CD4-positive, alpha-beta T cell treated with Interleukin-17A for 4 hours (primary cell): ENCODE results near the gene APH1A.
"Not testable (repeated sequence)": the region's sequence is repeated elsewhere in the genome, so short reads cannot be mapped to it uniquely, and the experiment has no call there.

Experiments used
- DNase-seq: peaks from one replicate; pipeline ENCODE4 v3.0.0-alpha.2; 2020; ENCODE audit warnings: mixed read lengths

APH1A gene

DNA sequence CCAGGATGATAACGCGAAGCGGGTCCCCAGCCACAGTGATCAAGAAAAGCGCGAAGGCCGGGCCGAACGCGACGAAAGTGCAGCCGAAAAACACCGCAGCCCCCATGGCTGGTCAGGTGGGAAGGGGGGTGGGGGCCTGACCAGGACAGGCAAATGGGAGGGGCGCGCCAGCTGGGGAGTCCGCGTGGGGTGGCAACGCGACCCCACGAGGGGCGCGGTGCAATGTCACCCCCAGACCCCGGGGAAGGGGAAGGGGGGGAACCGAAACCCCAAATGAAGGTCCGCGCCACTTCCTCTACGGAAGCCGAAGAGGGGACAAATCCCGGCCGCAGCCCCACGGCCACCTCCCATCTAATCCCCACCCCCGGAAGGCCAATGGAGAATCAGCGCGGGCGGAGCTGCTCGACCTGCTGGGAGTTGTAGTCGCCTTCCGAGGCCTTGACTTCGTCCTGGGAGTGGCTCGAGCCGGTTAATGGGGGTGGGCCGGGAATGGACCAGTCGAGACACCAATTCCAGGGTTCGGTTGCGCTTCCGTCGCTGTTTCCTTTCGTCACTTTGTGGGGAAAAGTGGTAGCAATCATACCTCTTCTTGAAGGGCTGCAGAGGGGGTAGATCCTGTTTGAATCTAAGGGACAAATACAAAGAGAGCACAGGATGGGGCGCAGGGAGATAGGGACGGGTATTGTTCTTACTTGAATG, at the start of gene APH1A:
Gene APH1A (minus strand): TSS at position 312 of the 699 bp plus-strand sequence. CDS start 206 bp downstream, at position 106.
- DNase-seq: peak; percentile 94

DNA sequence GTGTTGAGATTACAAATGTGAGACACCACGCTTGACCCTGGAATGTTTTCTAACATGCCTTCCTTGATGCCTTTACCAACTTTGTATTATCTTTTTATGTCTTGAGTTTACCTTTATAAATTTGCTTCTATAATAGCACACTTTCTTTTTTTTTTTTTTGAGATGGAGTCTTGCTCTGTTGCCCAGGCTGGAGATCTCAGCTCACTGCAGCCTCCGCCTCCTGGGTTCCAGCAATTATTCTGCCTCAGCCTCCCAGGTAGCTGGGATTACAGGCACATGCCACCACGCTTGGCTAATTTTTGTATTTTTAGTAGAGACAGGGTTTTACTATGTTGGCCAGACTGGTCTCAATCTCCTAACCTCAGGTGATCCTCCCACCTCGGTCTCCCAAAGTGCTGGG, 45.9 kb upstream of the APH1A start:
- not testable (repeated sequence) for DNase-seq

DNA sequence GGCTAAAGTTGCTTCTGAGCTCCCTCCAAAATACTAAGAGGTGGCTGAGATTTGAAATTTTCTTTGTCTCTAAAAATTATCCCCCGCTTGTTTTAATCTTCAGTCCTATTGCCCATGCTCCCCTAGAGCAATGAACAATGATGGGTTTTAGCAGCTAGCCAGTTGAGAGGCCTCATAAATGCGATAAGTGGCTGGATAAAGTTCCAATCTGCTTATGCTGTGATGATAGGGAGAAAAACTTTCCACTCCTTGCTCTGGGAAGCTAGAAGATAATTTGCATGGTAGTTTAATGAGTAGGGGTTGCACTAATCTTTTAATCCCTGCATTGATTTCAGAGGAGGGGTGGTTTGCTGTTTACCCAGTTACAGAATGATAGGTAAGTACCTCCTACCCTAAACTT, 42.9 kb upstream of the APH1A start:
- no peak for DNase-seq

DNA sequence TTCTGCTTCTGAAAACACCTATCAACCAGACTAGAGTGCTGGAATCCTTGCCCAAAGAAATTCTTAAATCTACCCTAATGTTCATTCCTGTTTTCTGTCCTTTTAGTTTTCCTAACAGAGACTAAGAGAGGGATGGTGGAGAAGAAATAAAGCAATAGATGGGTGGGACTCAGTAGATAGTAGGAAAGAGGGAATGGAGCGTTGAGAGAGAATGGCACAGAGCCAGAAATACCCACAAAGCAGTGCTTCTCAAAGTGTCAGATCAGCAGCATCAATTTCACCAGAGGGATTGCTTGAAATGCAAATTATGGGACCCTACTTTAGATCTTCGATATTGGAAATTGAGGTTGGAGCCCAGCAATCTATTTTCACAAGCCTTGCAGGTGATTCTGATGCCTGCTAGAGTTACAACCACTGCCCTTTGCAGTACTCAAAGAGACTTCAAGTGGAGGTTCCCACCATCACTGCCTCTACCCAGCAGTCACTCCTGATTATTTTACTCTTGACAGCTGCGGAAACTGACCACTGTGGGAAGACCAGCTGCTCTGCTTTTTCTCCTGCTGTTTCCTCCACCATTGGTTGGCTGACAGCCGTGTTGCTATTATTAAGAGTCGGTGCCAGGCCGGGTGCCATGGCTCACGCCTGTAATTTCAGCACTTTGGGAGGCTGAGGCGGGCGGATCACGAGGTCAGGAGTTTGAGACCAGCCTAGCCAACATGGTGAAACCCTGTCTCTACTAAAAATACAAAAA, 41.1 kb upstream of the APH1A start:
- no peak for DNase-seq

DNA sequence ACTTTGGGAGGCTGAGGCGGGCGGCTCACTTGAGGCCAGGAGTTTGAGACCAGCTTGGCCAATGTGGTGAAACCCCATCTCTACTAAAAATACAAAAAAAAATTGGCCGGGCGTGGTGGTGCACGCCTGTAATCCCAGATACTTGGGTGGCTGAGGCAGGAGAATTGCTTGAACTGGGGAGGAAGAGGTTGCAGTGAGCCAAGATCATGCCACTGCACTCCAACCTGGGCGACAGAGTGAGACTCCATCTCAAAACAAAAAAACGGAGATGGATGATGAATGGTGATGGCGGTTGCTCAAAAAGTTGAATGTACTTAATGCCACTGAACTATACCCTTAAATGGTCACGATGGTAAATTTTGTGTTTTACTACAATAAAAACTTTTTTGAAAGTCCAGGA, 39.8 kb upstream of the APH1A start:
- not testable (repeated sequence) for DNase-seq

DNA sequence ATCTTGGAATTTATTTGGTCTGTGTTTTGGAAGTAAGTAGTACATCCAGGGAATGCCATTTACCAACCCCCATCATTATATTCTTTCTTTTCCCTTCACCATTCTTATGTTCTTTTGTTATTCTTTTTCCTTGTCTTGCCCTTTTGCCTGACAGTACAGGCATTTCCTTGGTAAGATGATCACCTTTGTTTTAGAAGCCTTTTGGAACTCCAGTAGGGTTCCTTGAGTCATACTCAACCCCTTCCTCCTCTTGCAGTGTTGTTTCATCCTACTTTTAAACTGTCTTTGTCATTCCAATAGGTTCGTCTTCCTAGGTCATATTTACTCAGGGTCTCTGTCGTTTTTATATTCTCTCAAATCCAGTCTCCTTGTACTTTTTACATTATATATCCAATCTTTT, 34.1 kb upstream of the APH1A start:
- DNase-seq: no peak

DNA sequence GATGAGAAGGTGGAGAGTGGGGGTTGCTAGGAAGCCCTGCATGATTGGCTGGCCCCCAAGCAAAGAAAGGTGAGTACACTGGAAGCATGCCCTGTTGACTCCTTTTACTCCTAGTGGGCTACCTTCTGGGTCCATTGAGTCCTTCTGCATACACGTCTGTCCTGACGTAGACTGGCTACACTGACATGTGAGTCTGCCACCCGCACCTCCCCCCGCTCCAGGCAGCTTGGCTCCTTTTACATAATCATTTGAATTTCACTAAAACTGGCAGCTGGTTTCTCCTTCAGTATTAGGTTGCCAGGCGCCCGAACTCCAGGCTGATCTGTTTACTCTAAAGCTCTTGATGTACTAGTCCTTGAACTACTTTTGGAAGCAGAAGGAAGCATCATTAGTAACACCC, 33.5 kb upstream of the APH1A start:
- no peak for DNase-seq

DNA sequence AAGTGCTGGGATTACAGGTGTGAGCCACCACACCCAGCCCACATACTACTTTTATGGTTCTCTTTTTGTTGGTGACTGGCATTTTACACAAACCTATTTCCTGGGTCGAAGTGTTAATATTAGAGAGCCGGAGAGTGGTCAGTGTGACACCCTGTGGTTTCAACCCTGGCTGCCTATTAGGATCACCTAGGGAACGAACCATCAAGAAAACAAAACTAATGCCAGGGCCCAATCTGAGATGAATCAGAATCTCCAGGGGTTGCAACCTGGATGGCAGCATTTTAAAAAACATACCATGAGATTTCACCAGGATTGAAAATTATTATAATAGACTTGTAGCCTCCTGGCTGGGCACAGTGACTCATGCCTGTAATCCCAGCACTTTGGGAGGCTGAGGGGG, 30.9 kb upstream of the APH1A start:
- no peak for DNase-seq

DNA sequence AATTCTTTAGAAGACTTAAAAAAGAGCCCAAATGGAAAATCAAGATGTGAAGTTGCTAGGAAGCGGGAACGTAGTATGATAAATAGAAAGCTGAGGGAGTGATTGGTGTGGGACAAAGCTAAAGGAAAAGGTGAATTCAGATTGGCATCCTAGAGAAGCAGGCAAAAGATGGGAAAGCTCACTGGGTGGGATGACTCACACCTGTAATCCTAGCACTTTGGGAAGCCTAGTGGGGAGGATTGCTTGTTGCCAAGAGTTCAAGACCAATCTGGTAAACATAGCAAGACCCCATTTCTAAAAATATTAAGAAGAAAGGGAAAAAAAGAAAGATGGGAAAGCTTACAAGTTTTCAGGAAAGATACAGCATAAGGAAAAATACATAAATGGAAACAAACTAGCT, 26.7 kb upstream of the APH1A start:
- no peak for DNase-seq

DNA sequence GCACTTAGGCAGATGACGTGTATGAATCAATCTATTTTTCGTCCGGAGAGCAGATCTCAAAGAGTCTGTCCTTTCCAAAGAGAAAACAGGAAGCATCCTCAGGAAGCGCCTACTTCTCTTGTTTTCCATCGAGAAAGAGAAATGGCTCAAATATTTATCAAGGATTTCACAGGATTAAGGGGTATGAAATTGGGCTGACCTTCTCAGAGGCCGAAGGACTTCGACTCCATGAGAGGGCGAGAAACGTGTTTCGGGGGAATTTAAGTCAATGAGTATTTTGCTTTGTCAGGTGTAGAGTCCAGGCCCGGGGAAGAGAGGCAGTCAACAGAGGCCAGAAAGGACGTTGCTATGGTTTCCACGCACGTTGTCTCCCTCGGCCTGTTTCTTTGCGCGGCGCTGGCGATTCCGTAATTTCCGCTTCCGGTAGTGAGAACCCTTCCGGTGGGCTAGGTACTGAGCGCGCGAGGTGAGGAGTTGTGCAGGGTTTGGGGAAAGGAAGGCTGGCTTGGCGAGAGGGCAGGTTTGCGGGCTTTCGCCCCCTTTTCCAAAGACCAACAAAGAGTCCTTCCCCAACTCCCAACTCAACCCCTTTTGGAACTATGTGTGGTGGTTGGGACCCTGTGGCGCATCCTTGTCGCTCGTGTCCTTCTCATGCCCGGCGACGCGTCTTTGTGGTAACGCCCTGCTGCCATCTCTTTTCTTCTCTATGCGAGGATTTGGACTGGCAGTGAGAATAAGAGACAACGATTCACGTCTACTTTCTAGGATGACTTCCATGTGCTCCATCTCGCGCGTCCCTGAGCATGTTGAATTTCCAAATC, 24.8 kb upstream of the APH1A start, which contains the start of gene MRPS21:
Gene MRPS21 (plus strand): TSS at position 429 of the 821 bp plus-strand sequence. CDS start 506 bp downstream, outside the sequence.
- DNase-seq: peak; percentile 84

DNA sequence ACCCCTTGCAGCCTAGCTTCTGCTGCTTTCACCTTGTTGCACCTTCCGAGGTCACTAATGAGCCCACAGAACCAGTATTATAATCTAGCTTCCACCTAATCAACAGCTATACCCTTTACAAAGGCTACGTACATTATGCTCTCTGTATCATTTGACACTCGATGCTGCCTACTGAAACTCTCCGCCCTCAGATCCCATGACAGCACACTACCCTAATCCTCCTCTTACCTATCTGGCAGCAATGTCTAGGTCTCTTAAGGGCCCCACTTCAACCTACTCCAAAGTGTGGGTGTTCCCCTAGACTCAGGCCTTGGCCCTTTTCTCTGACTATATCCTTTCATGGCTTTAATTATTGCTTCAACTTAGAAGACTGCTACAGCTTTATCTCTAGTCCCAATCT, 20.0 kb upstream of the APH1A start:
- no peak for DNase-seq

DNA sequence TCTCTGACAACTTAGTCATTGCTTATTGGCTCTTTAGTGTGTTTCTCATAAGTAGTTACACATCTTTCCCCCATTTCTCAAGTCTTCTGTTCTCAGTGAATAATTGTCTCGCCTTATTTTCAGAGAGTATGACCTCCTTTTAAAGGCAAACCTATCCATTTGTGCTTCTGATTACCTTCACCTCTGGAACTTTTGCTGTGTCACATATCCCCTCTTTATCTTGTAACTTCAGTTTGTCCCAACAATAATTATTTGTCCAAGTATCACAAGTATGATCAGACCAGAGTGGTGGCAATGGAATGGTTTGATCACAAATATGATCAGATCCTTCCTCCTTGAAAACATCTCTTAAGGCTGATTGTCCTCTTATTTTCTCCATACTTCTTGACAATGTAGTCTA, 19.6 kb upstream of the APH1A start:
- DNase-seq: no peak

DNA sequence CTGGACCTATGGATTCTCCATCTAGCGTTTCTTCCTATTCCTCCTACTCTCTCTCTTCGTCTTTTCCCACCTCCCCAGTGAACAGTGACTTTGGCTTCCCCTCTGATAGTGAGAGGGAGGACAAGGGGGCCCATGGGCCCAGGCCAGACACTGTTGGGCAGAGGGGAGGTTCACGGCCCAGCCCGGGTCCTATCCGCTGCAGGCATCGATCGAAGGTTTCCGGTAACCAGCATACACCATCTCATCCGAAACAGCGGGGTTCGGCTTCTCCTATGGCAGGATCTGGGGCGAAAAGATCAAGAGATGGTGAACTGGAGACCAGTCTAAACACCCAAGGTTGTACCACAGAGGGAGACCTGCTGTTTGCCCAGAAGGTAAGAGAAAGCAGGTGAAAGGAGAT, 14.4 kb upstream of the APH1A start:
- no peak for DNase-seq

DNA sequence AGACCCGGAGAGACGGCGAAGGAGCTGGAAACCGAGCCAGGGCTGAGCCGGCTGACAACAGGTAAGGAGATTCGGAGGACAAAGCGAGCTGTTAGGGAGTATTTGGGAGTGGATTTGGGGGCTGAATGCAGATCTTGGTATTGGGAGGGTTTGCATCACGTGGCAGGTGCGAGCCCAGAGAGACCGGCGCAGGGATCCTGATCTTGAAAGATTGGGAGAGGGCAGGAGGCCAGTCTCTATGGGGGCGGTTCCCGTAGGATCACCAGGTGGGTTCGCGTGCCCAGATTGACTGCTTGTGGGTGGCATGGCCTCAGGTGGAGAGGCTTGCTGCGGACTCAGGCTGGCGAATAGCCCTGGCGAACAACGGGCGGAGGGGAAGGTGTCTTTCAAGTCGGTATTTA, 13.7 kb upstream of the APH1A start:
- DNase-seq: peak; percentile 21

DNA sequence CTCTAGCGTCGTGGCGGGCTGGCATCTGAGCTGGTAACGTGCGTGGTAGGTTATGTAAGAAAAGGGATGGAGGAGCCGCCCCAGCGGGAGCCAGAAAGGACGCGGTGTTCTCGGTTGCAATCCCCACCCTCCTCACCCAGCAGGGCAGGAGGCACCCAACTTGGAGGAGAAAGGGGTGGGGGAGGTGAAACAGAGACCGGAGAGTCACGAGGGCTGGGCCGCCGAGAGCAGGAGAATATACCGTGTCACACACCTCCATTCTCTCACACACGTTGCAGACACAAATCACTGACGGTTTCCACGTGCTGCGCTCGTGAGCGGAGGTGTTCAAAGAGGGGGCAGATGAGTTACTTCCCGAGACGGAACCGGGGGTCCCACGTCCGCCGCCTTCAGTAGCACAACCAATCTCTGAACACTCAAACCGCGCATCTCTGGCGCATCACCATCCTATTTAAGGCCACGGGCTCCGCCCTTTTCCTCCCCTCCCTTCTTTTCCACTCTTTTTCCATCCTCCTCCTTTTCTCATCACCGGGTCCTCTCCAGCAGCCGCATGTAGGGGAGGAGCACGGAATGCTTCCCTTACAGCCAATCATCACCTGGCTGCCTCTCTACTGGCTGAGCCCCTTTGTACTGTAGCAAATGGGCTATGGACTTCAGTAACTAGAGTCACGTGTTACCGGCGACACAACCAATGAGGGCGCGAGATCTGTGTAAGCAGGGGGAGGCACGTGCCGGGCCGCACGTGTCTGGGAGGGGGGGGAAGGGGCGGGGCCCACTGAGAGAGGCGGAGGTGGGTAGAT, 13.1 kb upstream of the APH1A start, which contains the start of gene CIART:
Gene CIART (plus strand): TSS at position 797 of the 800 bp plus-strand sequence. CDS start 714 bp downstream, outside the sequence.
- DNase-seq: peak; percentile 86

DNA sequence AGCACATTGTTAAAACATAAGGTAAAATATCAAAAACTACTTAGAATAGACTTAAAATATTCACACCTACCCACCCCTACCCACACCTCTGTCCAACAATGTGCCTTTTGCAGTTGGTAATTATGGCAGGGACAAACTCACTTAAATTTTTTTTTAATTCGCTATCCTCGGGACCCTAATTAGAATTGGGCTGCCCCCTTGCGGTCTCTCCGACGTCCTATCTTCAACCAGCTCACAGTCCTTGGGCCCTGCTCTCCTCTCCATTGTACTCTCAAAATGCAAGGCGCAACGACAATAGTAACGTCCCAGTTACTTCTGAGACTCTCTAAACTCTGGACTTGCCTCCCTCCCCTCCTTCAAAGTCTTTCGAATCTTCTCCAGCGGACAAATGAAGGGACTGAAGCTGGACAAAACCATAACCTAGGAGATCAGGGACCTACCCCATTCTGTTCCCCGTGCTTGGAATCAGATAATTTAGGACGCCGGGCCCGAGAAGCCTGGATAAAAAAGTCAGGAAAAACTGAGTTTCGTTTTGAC, 12.5 kb upstream of the APH1A start:
- peak; percentile 73 for DNase-seq

DNA sequence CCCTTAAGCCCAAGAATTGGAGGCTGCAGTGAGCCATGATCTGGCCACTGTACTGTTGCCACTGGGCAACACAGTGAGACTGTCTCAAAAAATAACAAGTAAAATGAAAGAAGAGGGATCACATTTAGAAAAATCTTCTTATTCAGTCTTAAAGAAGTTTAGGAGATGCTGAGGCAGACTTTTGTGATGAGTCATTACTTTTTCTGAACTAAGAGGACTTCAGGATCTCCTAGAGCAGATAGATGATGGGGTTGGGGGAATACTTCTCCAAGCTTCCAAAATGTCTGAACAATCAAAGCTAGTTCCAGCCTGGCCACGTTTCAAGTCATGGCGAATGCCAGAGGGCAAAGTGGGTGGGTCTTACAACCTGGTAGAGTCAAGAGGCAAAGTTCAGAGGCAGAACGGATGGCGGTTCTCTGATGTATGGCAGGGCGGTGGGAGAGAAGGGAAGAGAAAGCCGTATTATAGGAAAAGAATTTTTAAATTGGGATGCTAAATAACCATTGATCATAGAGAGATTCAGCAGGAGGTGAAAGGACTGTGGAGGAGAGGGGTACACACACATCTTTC, 11.4 kb upstream of the APH1A start:
- DNase-seq: no peak

DNA sequence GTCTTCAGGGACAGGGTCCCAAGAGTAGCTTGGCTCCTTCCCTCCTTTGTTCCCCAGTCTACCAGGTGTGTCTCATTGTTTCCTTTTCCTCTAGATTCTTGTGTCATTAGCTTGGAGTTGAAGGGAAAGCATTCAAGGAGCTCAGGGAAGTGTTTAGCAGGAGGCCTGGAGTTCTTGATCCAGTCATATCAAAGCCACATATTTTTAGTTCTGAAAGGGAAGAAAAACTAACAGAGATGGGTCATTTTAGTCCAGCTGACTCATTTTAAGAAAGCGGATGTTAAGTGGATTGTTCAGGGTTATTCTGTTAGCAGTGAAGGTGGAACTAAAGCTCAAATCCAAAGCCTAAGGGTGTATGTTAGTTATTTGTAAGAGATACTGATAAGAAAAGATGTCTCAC, 4.5 kb upstream of the APH1A start:
- DNase-seq: no peak

DNA sequence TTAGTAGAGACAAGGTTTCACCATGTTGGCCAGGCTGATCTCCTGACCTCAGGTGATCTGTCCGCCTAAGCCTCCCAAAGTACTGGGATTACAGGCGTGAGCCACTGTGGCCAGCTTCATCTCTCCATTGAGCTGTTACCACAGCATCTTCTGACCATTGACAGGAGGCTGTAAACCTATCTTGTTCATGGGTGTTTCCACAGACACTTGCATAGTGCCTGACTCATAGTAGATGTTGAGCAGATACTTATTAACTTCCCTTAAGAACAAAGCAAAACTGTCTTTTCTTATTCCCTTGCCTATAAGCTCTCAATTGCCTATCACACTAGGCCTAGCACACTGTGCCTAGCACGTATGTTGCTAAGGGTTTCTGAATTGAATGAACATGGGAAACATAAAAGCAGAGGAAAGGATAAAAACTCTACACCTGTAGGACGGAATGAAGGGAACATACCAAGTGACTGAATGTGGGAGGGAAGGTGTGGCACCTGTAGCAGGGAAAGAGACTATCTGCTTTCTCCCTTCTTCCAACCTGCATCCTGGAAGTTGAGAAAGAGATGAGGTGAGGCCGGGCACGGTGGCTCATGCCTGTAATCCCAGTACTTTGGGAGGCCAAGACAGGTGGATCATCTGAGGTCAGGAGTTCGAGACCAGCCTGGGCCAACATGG, 2.6 kb upstream of the APH1A start:
- no peak for DNase-seq

DNA sequence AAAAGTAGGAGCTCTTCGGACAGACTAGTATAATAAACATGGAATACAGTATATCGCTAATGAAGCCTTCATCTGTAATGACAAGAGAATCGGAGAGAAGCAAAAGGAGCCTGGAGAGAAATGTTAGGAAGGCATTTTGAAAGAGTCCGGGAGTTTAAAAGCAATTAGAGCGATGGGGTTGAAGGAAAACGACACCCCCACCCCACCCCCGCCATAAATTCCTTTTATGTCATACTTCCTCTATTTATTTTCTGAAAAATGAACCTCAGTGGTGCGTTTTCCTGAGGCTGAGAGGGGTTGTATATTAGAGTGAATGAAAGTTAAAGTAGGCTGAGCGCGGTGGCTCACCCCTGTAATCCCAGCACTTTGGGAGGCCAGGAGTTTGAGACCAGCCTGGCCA, 635 bp upstream of the APH1A start:
- DNase-seq: no peak

DNA sequence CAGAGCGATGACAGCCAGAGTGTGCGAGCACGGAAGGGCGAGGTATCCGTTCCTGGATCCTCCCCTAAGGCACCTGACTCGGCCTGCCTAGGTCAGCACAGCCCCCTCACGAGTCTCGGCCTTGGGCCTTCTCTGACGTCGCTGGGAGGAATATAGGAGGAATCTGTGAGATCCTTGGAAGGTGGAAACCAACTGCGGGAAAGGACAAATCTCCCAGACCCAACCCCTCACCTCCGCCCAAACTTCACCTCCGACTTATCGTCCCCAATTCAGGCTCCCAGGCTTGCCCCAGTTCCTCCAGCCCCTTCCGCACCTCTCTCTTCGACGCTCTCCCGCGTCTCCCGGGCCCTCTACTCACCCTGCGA, 494 bp downstream of the APH1A start:
- DNase-seq: peak; percentile 45
